HAP-1 (cell line): ENCODE data around the gene SLC35E2B.

Source experiments
- DNase-seq, 2 experiments: peaks; one replicate each; pipeline ENCODE4 v3.0.0-alpha.2; 2016 to 2020; ENCODE audit warnings: low spot score in 2 of 2
- H3K27me3 ChIP-seq: fragments of 250-450 bp; sonication (Bioruptor Pico); 2 replicates; pipeline ENCODE4 v1.5.1; 2020; ENCODE audit warnings: low read depth, mild to moderate bottlenecking, moderate library complexity
- H3K36me3 ChIP-seq: fragments of 250-450 bp; sonication (Bioruptor Pico); replicated peaks from 2 replicates; pipeline ENCODE4 v1.5.1; 2020; ENCODE audit warnings: mild to moderate bottlenecking
- H3K4me1 ChIP-seq: fragments of 250-450 bp; sonication (Bioruptor Pico); 2 replicates; pipeline ENCODE4 v1.5.1; 2020; ENCODE audit warnings: mild to moderate bottlenecking
- H3K4me3 ChIP-seq: fragments of 250-450 bp; sonication (Bioruptor Pico); 2 replicates; pipeline ENCODE4 v1.5.1; 2020; ENCODE audit warnings: mild to moderate bottlenecking, moderate library complexity
- H3K9me3 ChIP-seq: fragments of 250-450 bp; sonication (Bioruptor Pico); 2 replicates; pipeline ENCODE4 v1.5.1; 2020; ENCODE audit warnings: mild to moderate bottlenecking, moderate library complexity
- in situ Hi-C: fragments of 300-500 bp; cut with MboI; formaldehyde crosslinking; loops from 3 replicates; pipeline ENCODE4 v1.14.3; 2020; ENCODE audit warnings: low sequenced_read_pairs, inconsistent platforms, mixed read lengths

SLC35E2B gene

GRCh38 chr1:1631782-1632420 lies 60.7 kb downstream of the SLC35E2B start, which contains the start of gene MMP23B:
Gene MMP23B (plus strand): TSS chr1:1632173. CDS start chr1:1632219, 46 bp downstream.
- Histone ChIP-seq H3K4me3 (no peak within 1 kb of the TSS), H3K27me3 (no peaks in the 10 kb centered on the region), H3K4me1 (no peaks in the 10 kb centered on the region), H3K9me3 (no peaks in the 10 kb centered on the region), H3K36me3 (0 out of 2 replicates have a peak, but pooled peaks cover 6% of the 10 kb centered on the region)
- in situ Hi-C loops, result no loop called here
- no peak for DNase-seq

DNA sequence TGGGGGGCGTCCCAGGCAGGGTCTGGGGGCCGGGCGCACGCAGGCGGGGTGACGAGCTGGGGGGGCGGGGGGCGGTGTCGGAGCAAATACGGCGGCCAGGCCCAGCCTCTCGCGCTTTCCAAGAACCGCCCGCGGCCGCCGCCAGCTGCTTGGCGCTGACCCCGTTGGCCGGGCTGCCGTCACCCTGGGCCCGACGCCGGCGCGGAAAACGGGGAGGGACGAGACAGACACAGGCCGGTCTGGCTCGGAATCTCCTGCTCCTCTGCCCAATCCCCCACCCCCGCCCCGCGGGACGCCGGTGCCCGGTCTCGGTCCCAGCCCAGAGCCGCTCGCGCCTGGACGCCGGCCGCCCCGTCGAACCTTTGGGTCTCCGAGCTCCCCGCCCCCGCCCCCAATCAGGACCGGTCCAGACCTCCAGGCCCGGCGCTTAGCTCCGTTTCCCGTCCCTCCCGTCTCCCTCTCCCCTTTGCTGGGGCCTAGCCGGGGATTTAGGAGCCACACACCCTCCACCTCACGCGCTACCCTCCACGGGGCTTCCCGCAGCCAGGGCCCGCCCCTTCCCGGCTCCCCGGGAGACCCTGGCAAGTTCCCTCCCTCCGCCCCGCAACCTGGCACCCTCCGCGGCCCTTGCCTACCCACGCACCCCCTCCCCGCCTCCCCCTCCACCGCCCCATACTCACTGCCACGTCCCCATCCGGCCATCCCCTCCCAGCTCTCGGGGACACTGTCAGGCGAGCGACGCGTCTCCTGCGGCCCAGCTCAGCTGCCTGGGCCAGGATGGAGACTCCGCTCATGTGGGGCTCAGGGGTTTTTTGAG lies 61.4 kb downstream of the SLC35E2B start:
- in situ Hi-C loops, result no loop called here
- no peaks in the 10 kb centered on the region for H3K9me3 ChIP-seq
- no peak for DNase-seq
- H3K27me3 ChIP-seq, result no peaks in the 10 kb centered on the region
- H3K4me1 ChIP-seq, result no peaks in the 10 kb centered on the region
- H3K4me3 ChIP-seq, result no peak overlapping the region
- no peaks in the 10 kb centered on the region for H3K36me3 ChIP-seq

GRCh38 chr1:1630191-1630964 lies 62.2 kb downstream of the SLC35E2B start:
- Histone ChIP-seq H3K9me3 (no peaks in the 10 kb centered on the region), H3K27me3 (no peaks in the 10 kb centered on the region), H3K4me1 (no peaks in the 10 kb centered on the region), H3K36me3 (no peaks in the 10 kb centered on the region), H3K4me3 (no peak overlapping the region)
- no peak for DNase-seq
- in situ Hi-C loops, result no loop called here

DNA sequence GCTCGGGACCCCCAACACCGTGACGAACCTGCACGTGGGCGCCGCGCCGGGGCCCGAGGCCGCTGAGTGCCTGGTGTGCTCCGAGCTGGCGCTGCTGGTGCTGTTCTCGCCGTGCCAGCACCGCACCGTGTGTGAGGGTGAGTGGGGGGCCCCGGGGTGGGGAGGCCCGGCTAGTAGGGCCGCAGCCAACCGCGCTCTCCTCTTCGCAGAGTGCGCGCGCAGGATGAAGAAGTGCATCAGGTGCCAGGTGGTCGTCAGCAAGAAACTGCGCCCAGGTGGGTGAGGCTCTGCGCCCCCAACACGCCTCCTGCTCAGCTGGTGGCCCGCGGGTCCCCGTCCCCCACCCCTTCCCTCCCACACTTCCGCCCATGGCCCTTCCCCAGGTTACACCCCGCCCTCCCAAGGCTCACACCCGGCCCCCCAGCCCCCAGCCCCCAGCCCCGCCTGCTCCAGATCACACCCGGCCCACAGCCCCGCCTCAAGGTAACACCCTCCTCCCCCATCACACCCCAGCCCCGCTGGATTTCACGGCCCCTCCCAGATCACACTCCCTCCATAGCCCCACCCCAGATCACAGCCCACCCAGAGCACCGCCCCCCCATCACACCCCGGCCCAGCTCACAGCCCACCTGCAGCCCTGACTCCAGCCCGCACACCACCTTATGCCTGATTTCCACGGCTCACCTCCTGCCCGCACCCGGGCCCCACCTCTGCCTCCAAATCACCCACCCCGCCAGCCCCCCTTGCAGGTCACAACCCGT lies 63.0 kb downstream of the SLC35E2B start:
- Histone ChIP-seq H3K4me3 (no peak overlapping the region), H3K4me1 (no peaks in the 10 kb centered on the region), H3K9me3 (no peaks in the 10 kb centered on the region), H3K36me3 (no peaks in the 10 kb centered on the region), H3K27me3 (no peaks in the 10 kb centered on the region)
- DNase-seq, result no peak
- in situ Hi-C loops, result no loop called here

- no peaks in the 10 kb centered on the region for H3K36me3 ChIP-seq
- no peaks in the 10 kb centered on the region for H3K4me1 ChIP-seq
- H3K4me3 ChIP-seq, result no peak overlapping the region
Observed at GRCh38 chr1:1628754-1629429, 63.7 kb downstream of the SLC35E2B start.

GRCh38 chr1:1627829-1628753 lies 64.5 kb downstream of the SLC35E2B start:
- DNase-seq, result no peak
- H3K9me3 ChIP-seq, result no peaks in the 10 kb centered on the region
- H3K4me3 ChIP-seq, result no peak overlapping the region
- H3K4me1 ChIP-seq, result no peaks in the 10 kb centered on the region
- H3K36me3 ChIP-seq, result no peaks in the 10 kb centered on the region
- in situ Hi-C loops, result no loop called here
- no peaks in the 10 kb centered on the region for H3K27me3 ChIP-seq

More at GRCh38 chr1:1628754-1629429, 63.7 kb downstream of the SLC35E2B start:
- DNase-seq, result no peak
- Histone ChIP-seq H3K9me3 (no peaks in the 10 kb centered on the region), H3K27me3 (no peaks in the 10 kb centered on the region)
- in situ Hi-C loops, result no loop called here

DNA sequence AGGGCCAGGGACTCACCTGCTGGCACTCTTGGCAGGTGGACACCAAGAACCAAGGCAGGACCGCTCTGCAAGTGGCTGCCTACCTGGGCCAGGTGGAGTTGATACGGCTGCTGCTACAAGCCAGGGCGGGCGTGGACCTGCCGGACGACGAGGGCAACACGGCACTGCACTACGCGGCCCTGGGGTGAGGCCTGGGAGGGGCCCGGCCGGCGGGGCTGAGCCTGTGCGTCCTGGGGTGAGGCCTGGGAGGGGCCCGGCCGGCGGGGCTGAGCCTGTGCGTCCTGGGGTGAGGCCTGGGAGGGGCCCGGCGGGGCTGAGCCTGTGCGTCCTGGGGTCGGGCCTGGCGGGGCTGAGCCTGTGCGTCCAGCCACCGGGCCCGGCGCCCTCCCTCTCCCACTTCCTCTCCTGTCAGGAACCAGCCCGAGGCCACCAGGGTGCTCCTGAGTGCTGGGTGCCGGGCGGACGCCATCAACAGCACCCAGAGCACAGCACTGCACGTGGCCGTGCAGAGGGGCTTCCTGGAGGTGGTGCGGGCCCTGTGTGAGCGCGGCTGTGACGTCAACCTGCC lies 65.2 kb downstream of the SLC35E2B start:
- Histone ChIP-seq H3K4me1 (no peaks in the 10 kb centered on the region), H3K36me3 (no peaks in the 10 kb centered on the region), H3K9me3 (no peaks in the 10 kb centered on the region), H3K4me3 (no peak overlapping the region), H3K27me3 (no peaks in the 10 kb centered on the region)
- DNase-seq, result no peak
- in situ Hi-C loops, result no loop called here

GRCh38 chr1:1626207-1627141 lies 66.1 kb downstream of the SLC35E2B start:
- Histone ChIP-seq H3K4me1 (no peaks in the 10 kb centered on the region), H3K9me3 (no peaks in the 10 kb centered on the region), H3K4me3 (no peak overlapping the region), H3K36me3 (no peaks in the 10 kb centered on the region), H3K27me3 (no peaks in the 10 kb centered on the region)
- no peak for DNase-seq
- in situ Hi-C loops, result no loop called here

DNA sequence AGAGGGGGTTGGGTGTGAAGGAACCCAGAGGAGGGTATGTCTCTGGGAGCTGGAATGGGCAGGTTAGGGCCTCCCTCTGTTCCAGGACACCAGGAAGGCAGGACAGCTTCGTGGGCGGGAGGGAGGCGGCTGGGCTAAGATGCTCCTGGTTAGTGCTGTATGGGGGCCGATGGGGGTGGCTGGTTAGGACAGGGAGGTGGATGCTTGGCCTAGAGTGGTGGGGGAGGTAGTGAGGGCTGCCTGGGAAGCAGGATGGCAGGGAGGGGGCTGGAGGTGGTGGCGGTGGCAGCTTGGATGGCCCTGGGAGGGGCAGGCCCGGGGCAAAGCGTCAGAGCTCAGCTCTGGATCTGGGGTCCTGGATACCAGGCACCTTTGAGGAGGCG lies 66.8 kb downstream of the SLC35E2B start:
- no peaks in the 10 kb centered on the region for H3K36me3 ChIP-seq
- H3K27me3 ChIP-seq, result no peaks in the 10 kb centered on the region
- H3K9me3 ChIP-seq, result no peaks in the 10 kb centered on the region
- in situ Hi-C loops, result no loop called here
- H3K4me3 ChIP-seq, result no peak overlapping the region
- no peak for DNase-seq
- H3K4me1 ChIP-seq, result no peaks in the 10 kb centered on the region

DNA sequence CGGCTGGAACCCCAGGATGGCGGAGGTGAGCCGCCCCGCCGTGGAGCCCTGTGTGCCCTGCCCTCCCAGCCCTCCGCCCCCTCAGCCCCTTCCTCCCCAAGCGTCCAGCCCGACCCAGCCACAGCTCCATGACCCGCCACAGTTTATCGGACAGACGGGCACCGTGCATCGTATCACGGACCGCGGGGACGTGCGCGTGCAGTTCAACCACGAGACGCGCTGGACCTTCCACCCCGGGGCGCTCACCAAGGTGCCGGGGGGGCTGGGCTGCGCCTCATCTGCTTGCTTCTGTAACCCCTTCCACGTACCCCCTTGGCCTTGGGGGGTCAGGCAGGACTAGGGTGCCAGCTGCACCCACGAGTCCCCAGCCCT lies 67.2 kb downstream of the SLC35E2B start:
- Histone ChIP-seq H3K4me3 (no peak overlapping the region), H3K27me3 (no peaks in the 10 kb centered on the region), H3K9me3 (no peaks in the 10 kb centered on the region), H3K36me3 (no peaks in the 10 kb centered on the region), H3K4me1 (no peaks in the 10 kb centered on the region)
- no peak for DNase-seq
- in situ Hi-C loops, result no loop called here
